ENCODE measurements around the gene WFDC1.

- TF ChIP-seq CTCF (IDR thresholded peaks at IDR 0.05) (no peak), ZFX (IDR thresholded peaks at IDR 0.05; ENCODE audit: borderline replicate concordance) (no peak)
These were observed 28.1 kb downstream of the WFDC1 start for GRCh38 chr16:84322749-84323148.
